K562 (cell line): ENCODE data around the gene TRABD.

Experiments
- MEF2A ChIP-seq: IDR thresholded peaks from 2 replicates; pipeline ENCODE4 v1.6.1; 2011; ENCODE audit warnings: low read depth, mild to moderate bottlenecking, low read length, moderate library complexity; ENCODE audit not compliant: control insufficient read depth
- MYC ChIP-seq, 2 experiments: fragments of 250-450 bp in 1 of 2; sonication (Bioruptor Pico) in 1 of 2; IDR thresholded peaks; 2 replicates each; pipeline versions ENCODE4 v1.5.1 to v1.6.1; 2012 to 2021; ENCODE audit warnings: low read depth in 2 of 2, borderline replicate concordance in 1 of 2, improper control_type of control experiment in 1 of 2, low read length in 1 of 2, mild to moderate bottlenecking in 1 of 2, moderate library complexity in 1 of 2
- POLR2AphosphoS5 ChIP-seq: IDR thresholded peaks from 2 replicates; pipeline ENCODE4 v1.6.1; 2011; ENCODE audit warnings: mild to moderate bottlenecking, low read depth, low read length, moderate library complexity; ENCODE audit not compliant: control insufficient read depth, insufficient read depth
- RAD21 ChIP-seq, 2 experiments: fragments of 250-450 bp in 1 of 2; fragments of 450-650 bp in 1 of 2; sonication (Bioruptor Pico) in 1 of 2; formaldehyde crosslinking in 1 of 2; IDR thresholded peaks in 1 of 2; conservative IDR thresholded peaks in 1 of 2; 2 replicates each; pipeline versions ENCODE4 v1.4.0 to v1.8.0; 2020 to 2022; ENCODE audit warnings: mild to moderate bottlenecking in 2 of 2, moderate library complexity in 1 of 2
- SLC30A9 ChIP-seq: fragments of 250-450 bp; sonication (Bioruptor Pico); IDR thresholded peaks from 2 replicates; pipeline ENCODE4 v1.8.0; 2022; ENCODE audit warnings: mild to moderate bottlenecking, moderate library complexity
- YY1 ChIP-seq, 3 experiments: IDR thresholded peaks; 2 replicates each; pipeline ENCODE4 v1.6.1; 2011; ENCODE audit warnings: low read length in 2 of 3, mild to moderate bottlenecking in 2 of 3, moderate library complexity in 2 of 3, borderline replicate concordance in 1 of 3, control low read depth in 1 of 3, low read depth in 1 of 3; ENCODE audit not compliant: insufficient read depth in 3 of 3, insufficient replicate concordance in 2 of 3, control insufficient read depth in 1 of 3, insufficient read length in 1 of 3; ENCODE audit errors: extremely low read depth in 1 of 3
- ZKSCAN8 ChIP-seq: fragments of 200-800 bp; sonication (Bioruptor generic); IDR thresholded peaks from 2 replicates; pipeline ENCODE4 v1.6.1; 2016; ENCODE audit warnings: missing genetic modification characterization, missing compliant biosample characterization
- TF ChIP-seq, protein P1 (sequence below): fragments of 450-650 bp; IDR thresholded peaks from 2 replicates; pipeline ENCODE4 v1.6.1; 2018; ENCODE audit not compliant: partially characterized antibody

- TF ChIP-seq POLR2AphosphoS5 (no peak), SLC30A9 (CRISPR knock-in tag) (no peak), RAD21 (CRISPR knock-in tag; conservative IDR thresholded peaks at IDR 0.05 in 1 of 2, IDR thresholded peaks at IDR 0.05 in 1 of 2) (no peak), YY1 (IDR thresholded peaks at IDR 0.05; ENCODE audit: borderline replicate concordance in 1 of 3, control insufficient read depth in 1 of 3, extremely low read depth in 1 of 3, insufficient read depth in 3 of 3, insufficient read length in 1 of 3, insufficient replicate concordance in 2 of 3, low read depth in 1 of 3, low read length in 2 of 3) (no peak), MYC (IDR thresholded peaks at IDR 0.05; ENCODE audit: low read depth, low read length) (no peak), MYC (CRISPR knock-in tag; IDR thresholded peaks at IDR 0.05; ENCODE audit: borderline replicate concordance, low read depth) (no peak), ZKSCAN8 (CRISPR knock-in tag) (no peak), MEF2A (no peak)
- TF ChIP-seq, protein P1, sequence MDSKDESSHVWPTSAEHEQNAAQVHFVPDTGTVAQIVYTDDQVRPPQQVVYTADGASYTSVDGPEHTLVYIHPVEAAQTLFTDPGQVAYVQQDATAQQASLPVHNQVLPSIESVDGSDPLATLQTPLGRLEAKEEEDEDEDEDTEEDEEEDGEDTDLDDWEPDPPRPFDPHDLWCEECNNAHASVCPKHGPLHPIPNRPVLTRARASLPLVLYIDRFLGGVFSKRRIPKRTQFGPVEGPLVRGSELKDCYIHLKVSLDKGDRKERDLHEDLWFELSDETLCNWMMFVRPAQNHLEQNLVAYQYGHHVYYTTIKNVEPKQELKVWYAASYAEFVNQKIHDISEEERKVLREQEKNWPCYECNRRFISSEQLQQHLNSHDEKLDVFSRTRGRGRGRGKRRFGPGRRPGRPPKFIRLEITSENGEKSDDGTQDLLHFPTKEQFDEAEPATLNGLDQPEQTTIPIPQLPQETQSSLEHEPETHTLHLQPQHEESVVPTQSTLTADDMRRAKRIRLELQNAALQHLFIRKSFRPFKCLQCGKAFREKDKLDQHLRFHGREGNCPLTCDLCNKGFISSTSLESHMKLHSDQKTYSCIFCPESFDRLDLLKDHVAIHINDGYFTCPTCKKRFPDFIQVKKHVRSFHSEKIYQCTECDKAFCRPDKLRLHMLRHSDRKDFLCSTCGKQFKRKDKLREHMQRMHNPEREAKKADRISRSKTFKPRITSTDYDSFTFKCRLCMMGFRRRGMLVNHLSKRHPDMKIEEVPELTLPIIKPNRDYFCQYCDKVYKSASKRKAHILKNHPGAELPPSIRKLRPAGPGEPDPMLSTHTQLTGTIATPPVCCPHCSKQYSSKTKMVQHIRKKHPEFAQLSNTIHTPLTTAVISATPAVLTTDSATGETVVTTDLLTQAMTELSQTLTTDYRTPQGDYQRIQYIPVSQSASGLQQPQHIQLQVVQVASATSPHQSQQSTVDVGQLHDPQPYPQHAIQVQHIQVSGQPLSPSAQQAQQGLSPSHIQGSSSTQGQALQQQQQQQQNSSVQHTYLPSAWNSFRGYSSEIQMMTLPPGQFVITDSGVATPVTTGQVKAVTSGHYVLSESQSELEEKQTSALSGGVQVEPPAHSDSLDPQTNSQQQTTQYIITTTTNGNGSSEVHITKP, result no peak
These were observed 16.4 kb upstream of the TRABD start for GRCh38 chr22:50169181-50169759.
